Measurements from ENCODE around the gene NDUFB8.

GRCh38 chr10:100487529-100487928 lies 42.1 kb downstream of the NDUFB8 start:
- TF ChIP-seq CTCF (IDR thresholded peaks at IDR 0.05) (no peak), POLR2AphosphoS5 (IDR thresholded peaks at IDR 0.05) (no peak)

Data from prostate gland (tissue), 2 donors.